Stimulated activated naive B cell treated with anti-CD40 and anti-IgM and Interleukin-4, amounts not matched to agents 10 μg/mL and 1 μg/mL and 100 μg/mL, for 72 hours (primary cell): ENCODE measurements around the gene ZC3H12C.

Experiments
- ATAC-seq, 2 donors: fragments of 150-1000 bp; cut with Tn5 transposase; replicated peaks; 2 replicates each; pipeline ENCODE4 v1.10.0; 2021; ENCODE audit warnings: moderate library complexity in 1 of 2
- DNase-seq: peaks from one replicate; pipeline ENCODE4 v3.0.0; 2021
- H3K27ac Mint-ChIP-seq: one replicate; pipeline ENCODE4 v1.8.0; 2022; ENCODE audit warnings: mild to moderate bottlenecking, mixed read lengths
- H3K27me3 Mint-ChIP-seq, 2 donors: one replicate each; pipeline ENCODE4 v1.8.0; 2022; ENCODE audit warnings: mixed read lengths in 2 of 2
- H3K36me3 Mint-ChIP-seq, 2 donors: one replicate each; pipeline ENCODE4 v1.8.0; 2022; ENCODE audit warnings: mixed read lengths in 2 of 2, mild to moderate bottlenecking in 1 of 2
- H3K4me1 Mint-ChIP-seq, 2 donors: one replicate each; pipeline ENCODE4 v1.8.0; 2022; ENCODE audit warnings: mixed read lengths in 2 of 2, mild to moderate bottlenecking in 1 of 2
- H3K4me3 Mint-ChIP-seq, 2 donors: one replicate each; pipeline ENCODE4 v1.8.0; 2022; ENCODE audit warnings: mild to moderate bottlenecking in 2 of 2, mixed read lengths in 2 of 2, moderate library complexity in 1 of 2
- H3K9me3 Mint-ChIP-seq, 2 donors: one replicate each; pipeline ENCODE4 v1.8.0; 2022; ENCODE audit warnings: mixed read lengths in 2 of 2, mild to moderate bottlenecking in 1 of 2

Gene ZC3H12C

GRCh38 chr11:110069158-110069737, 23.9 kb upstream of the ZC3H12C start:
- no peaks in the 10 kb centered on the region for H3K9me3 Mint-ChIP-seq
- peak in 1 of 2 donors; percentile 18 for ATAC-seq

DNA sequence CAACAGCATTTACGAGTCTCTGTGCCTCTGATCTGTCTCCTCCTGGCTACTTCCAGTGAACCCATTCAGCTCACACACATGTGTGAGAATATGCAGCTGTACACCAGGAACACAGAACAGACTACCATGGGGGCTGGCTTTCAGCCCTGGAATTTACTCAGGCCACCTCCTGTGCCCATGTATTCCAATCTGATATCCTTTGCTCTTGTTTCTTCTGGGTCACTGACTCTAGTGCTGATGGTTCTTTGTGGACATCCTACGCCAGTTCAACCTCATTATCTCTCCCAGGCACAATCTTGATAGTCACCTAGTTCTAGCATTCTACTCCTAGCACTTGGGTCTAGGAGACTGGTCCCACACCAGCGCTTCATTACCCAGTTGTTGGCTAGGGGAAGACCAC, 23.0 kb upstream of the ZC3H12C start:
- H3K9me3 Mint-ChIP-seq, result peaks cover 0 to 3% of the 10 kb centered on the region in 2 donors
- no peak for DNase-seq
- no peak overlapping the region for H3K4me3 Mint-ChIP-seq
- no peak overlapping the region for H3K27ac Mint-ChIP-seq
- H3K36me3 Mint-ChIP-seq, result no peaks in the 10 kb centered on the region
- peaks cover 34 to 37% of the 10 kb centered on the region in 2 donors for H3K27me3 Mint-ChIP-seq
- peaks cover 0 to 4% of the 10 kb centered on the region in 2 donors for H3K4me1 Mint-ChIP-seq
- ATAC-seq, result no peak

More at GRCh38 chr11:110069158-110069737, 23.9 kb upstream of the ZC3H12C start:
- no peak for DNase-seq
- H3K4me1 Mint-ChIP-seq, result peaks cover 0 to 4% of the 10 kb centered on the region in 2 donors
- no peaks in the 10 kb centered on the region for H3K36me3 Mint-ChIP-seq
- H3K4me3 Mint-ChIP-seq, result no peak overlapping the region
- H3K27ac Mint-ChIP-seq, result no peak overlapping the region
- H3K27me3 Mint-ChIP-seq, result peaks cover 26 to 32% of the 10 kb centered on the region in 2 donors

DNA sequence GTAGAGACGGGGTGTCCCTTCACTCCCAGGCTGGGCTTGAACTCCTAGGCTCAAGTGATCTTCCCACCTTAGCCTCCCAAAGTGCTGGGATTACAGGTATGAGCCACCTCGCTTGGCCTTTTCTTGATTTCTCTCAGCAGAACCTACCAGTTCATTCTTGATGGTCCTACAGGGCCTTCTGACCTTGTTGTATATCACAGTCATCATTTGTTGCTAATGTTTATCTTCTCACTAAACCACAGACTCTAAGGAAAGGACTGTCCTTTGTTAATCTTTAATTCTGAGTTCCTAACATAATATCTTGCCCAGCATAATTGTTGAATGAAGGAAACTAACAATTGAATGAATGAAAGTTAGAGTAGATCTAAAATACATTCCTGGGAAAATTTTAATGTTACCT, 22.0 kb upstream of the ZC3H12C start:
- no peak for ATAC-seq
- Mint-ChIP-seq H3K27ac (no peak overlapping the region), H3K9me3 (peaks cover 0 to 3% of the 10 kb centered on the region in 2 donors), H3K4me1 (peaks cover 1 to 4% of the 10 kb centered on the region in 2 donors), H3K36me3 (no peaks in the 10 kb centered on the region), H3K4me3 (no peak overlapping the region), H3K27me3 (peaks cover 44% of the 10 kb centered on the region in 2 donors)
- DNase-seq, result no peak

DNA sequence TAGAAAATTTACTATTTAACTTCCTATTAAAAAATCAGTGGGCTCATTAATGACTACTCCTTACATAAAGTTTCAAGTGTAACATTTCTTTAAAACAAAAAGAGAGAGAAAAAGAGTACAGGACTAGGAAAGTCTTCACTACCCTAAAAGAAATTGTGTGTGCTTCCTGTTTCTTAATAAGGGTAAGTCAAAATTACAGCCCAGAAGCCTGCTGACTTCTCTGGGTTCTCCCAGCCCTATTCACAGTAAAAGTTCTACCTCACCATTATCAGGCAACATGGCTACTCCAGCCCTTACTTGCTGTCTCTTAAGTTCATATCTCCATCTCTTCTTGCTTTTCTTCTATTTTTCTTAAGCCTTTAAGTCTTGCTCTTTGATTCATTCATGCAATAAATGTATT, 20.3 kb upstream of the ZC3H12C start:
- Mint-ChIP-seq H3K4me3 (no peak overlapping the region), H3K27ac (no peak overlapping the region), H3K9me3 (peaks cover 0 to 3% of the 10 kb centered on the region in 2 donors), H3K27me3 (peaks cover 48% of the 10 kb centered on the region in 2 donors), H3K36me3 (no peaks in the 10 kb centered on the region), H3K4me1 (peaks cover 8 to 9% of the 10 kb centered on the region in 2 donors)
- DNase-seq (no peak), ATAC-seq (no peak)

- no peak for ATAC-seq
Observed at GRCh38 chr11:110074499-110074898, 18.7 kb upstream of the ZC3H12C start.

DNA sequence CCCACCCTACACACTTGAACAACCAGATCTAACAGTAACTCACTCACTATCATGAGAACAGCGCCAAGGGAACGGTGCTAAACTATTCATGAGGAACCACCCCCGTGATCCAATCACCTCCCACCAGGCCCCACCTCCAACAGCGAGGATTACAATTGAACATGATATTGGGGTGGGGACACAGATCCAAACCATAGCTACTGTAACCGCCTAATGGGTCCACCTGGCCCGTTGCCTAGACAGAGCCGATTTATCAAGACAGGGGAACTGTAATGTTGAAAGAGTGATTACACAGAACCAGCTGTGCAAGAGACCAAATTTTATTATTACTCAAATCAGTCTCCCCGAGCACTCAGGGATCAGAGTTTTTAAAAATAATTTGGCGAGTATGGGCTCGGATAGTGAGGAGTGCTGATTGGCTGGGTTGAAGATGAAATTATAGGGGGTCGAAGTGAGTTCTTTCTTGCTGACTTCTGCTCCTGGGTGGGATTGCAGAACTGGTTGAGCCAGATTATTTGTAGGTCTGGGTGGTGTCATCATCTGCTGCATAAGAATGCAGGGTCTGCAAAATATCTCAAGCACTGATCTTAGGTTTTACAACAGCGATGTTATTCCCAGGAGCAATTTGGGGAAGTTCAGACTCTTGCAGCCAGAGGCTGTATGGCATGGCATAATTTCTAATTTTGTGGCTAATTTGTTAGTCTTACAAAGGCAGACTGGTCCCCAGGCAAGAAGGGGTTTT, 17.9 kb upstream of the ZC3H12C start:
- H3K4me3 Mint-ChIP-seq, result no peak overlapping the region
- peaks cover 0 to 5% of the 10 kb centered on the region in 2 donors for H3K9me3 Mint-ChIP-seq
- no peak overlapping the region for H3K27ac Mint-ChIP-seq
- H3K36me3 Mint-ChIP-seq, result no peaks in the 10 kb centered on the region
- ATAC-seq (no peak), DNase-seq (no peak)
- H3K27me3 Mint-ChIP-seq, result peaks cover 36 to 42% of the 10 kb centered on the region in 2 donors
- H3K4me1 Mint-ChIP-seq, result peaks cover 3 to 10% of the 10 kb centered on the region in 2 donors

More at GRCh38 chr11:110074499-110074898, 18.7 kb upstream of the ZC3H12C start:
- Mint-ChIP-seq H3K4me1 (peaks cover 3 to 10% of the 10 kb centered on the region in 2 donors), H3K27ac (no peak overlapping the region), H3K9me3 (peaks cover 0 to 5% of the 10 kb centered on the region in 2 donors), H3K36me3 (no peaks in the 10 kb centered on the region), H3K4me3 (no peak overlapping the region), H3K27me3 (peaks cover 41 to 48% of the 10 kb centered on the region in 2 donors)
- no peak for DNase-seq

GRCh38 chr11:110075847-110076208, 17.4 kb upstream of the ZC3H12C start:
- DNase-seq (no peak), ATAC-seq (no peak)
- peaks cover 3 to 10% of the 10 kb centered on the region in 2 donors for H3K4me1 Mint-ChIP-seq
- H3K36me3 Mint-ChIP-seq, result no peaks in the 10 kb centered on the region
- peaks cover 0 to 5% of the 10 kb centered on the region in 2 donors for H3K9me3 Mint-ChIP-seq
- no peak overlapping the region for H3K4me3 Mint-ChIP-seq
- H3K27me3 Mint-ChIP-seq, result peaks cover 30 to 37% of the 10 kb centered on the region in 2 donors
- no peak overlapping the region for H3K27ac Mint-ChIP-seq

DNA sequence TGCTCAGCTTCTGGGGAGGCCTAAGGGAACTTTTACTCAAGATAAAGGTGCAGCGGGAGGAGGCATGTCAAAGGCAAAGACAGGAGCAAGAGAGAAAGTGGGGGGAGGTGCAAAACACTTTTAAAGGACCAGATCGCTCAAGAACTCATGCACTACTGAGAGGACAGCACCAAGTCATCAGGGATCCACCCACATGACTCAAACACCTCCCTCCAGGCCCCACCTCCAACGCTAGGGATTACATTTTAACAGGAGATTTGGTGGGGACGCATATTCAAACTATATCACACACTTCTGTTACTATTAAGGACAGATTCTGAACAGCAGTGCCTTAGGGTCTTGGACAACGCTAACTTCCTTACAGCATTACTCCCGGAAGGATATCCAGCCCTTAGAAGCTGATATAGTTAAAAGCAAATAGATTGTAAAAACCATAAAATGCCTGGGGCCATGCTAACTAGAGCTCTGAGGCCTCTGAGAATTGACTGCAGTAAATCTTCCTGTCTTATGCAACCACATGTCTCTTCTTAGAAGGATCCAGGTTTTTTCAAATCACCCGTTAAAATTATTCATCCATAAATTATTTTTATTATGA, 16.7 kb upstream of the ZC3H12C start:
- Mint-ChIP-seq H3K36me3 (no peaks in the 10 kb centered on the region), H3K4me3 (no peak overlapping the region), H3K27ac (no peak overlapping the region), H3K9me3 (peaks cover 0 to 5% of the 10 kb centered on the region in 2 donors), H3K4me1 (peaks cover 3 to 10% of the 10 kb centered on the region in 2 donors), H3K27me3 (peaks cover 27 to 37% of the 10 kb centered on the region in 2 donors)
- ATAC-seq, result no peak
- DNase-seq, result no peak

DNA sequence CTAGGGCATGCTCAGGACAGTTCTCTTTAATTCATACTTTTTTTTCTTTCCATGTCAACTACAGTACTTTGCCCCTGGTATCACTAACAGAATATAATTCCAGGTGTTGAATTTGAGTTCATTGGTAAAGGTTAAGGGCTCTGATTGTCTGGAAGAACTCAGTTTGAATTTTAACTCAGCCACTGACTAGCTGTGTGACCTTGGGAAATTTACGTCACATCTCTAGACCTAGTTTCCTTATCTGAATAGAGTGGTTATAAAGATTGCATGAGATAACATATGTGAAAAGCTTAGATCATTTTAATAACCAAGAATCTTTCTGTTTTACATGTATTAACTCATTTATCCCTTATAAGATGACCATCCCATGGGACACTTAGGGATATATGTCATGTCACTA, 15.8 kb upstream of the ZC3H12C start:
- H3K36me3 Mint-ChIP-seq, result no peaks in the 10 kb centered on the region
- peaks cover 3 to 10% of the 10 kb centered on the region in 2 donors for H3K4me1 Mint-ChIP-seq
- no peak for ATAC-seq
- peaks cover 0 to 5% of the 10 kb centered on the region in 2 donors for H3K9me3 Mint-ChIP-seq
- H3K27me3 Mint-ChIP-seq, result peaks cover 29 to 34% of the 10 kb centered on the region in 2 donors
- no peak for DNase-seq
- no peak overlapping the region for H3K4me3 Mint-ChIP-seq
- H3K27ac Mint-ChIP-seq, result no peak overlapping the region

- no peaks in the 10 kb centered on the region for H3K36me3 Mint-ChIP-seq
- peaks cover 0 to 5% of the 10 kb centered on the region in 2 donors for H3K9me3 Mint-ChIP-seq
- H3K4me1 Mint-ChIP-seq, result peaks cover 3 to 10% of the 10 kb centered on the region in 2 donors
- peak; percentile 90 to 96 for ATAC-seq
- peak overlapping the region in 1 of 2 donors; percentile 9 for H3K4me3 Mint-ChIP-seq
- H3K27me3 Mint-ChIP-seq, result peaks cover 34 to 39% of the 10 kb centered on the region in 2 donors
- H3K27ac Mint-ChIP-seq, result no peak overlapping the region
- peak; percentile 35 for DNase-seq
Observed at GRCh38 chr11:110077831-110078325, 15.3 kb upstream of the ZC3H12C start.

GRCh38 chr11:110078923-110079544, 14.2 kb upstream of the ZC3H12C start:
- no peak overlapping the region for H3K27ac Mint-ChIP-seq
- no peak overlapping the region for H3K4me3 Mint-ChIP-seq
- H3K9me3 Mint-ChIP-seq, result peaks cover 0 to 5% of the 10 kb centered on the region in 2 donors
- H3K27me3 Mint-ChIP-seq, result peaks cover 29 to 35% of the 10 kb centered on the region in 2 donors
- ATAC-seq (no peak), DNase-seq (no peak)
- H3K36me3 Mint-ChIP-seq, result no peaks in the 10 kb centered on the region
- H3K4me1 Mint-ChIP-seq, result peaks cover 3 to 10% of the 10 kb centered on the region in 2 donors

DNA sequence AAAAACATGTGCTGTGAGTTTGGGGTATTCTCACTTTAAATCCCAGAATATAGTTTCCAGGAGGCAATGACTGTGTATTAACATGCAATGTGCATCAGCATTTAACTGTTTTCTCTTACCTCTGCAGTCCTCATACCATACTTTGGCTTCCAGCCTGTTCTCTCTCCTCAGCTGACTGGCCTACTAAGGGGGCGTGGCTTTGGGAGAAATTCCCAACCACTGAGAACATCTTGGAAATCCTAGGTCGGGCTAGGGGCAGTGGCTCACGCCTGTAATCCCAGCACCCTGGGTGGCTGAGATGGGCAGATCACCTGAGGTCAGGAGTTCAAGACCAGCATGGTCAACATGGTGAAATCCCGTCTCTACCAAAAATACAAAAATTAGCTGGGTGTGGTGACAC, 13.5 kb upstream of the ZC3H12C start:
- peaks cover 3 to 10% of the 10 kb centered on the region in 2 donors for H3K4me1 Mint-ChIP-seq
- H3K4me3 Mint-ChIP-seq, result no peak overlapping the region
- peaks cover 25 to 30% of the 10 kb centered on the region in 2 donors for H3K27me3 Mint-ChIP-seq
- no peaks in the 10 kb centered on the region for H3K36me3 Mint-ChIP-seq
- DNase-seq (no peak), ATAC-seq (no peak)
- H3K9me3 Mint-ChIP-seq, result peaks cover 0 to 5% of the 10 kb centered on the region in 2 donors
- no peak overlapping the region for H3K27ac Mint-ChIP-seq

GRCh38 chr11:110081462-110082376, 11.5 kb upstream of the ZC3H12C start:
- ATAC-seq (no peak), DNase-seq (no peak)
- Mint-ChIP-seq H3K36me3 (no peaks in the 10 kb centered on the region), H3K27ac (no peak overlapping the region), H3K27me3 (peaks cover 22 to 23% of the 10 kb centered on the region in 2 donors), H3K9me3 (peaks cover 0 to 2% of the 10 kb centered on the region in 2 donors), H3K4me3 (no peak overlapping the region), H3K4me1 (peaks cover 3 to 5% of the 10 kb centered on the region in 2 donors)
